CD14-positive monocyte (primary cell): ENCODE measurements around the gene WDR20. TPM values are rescaled to one million over a fixed set of nuclear protein-coding genes. Genes with fewer than 3 reads are reported as not detected.
"Not testable (repeated sequence)": the region's sequence is repeated elsewhere in the genome, so short reads cannot be mapped to it uniquely, and the experiment has no call there.

Experiments
- DNase-seq, 3 donors: peaks; one replicate each; pipeline ENCODE4 v3.0.0-alpha.2; 2011 to 2022
- H2AFZ ChIP-seq: 2 replicates; pipeline ENCODE4 v1.6.0; 2012; ENCODE audit warnings: mild to moderate bottlenecking, low read depth, low read length, inconsistent platforms; ENCODE audit not compliant: insufficient read depth, poor library complexity, severe bottlenecking
- H3K27ac ChIP-seq, 2 donors: 1 replicate in 1 of 2; 2 replicates in 1 of 2; pipeline ENCODE4 v1.5.1; 2012 to 2013; ENCODE audit warnings: low read length in 2 of 2, control low read depth in 1 of 2, inconsistent platforms in 1 of 2, low read depth in 1 of 2, mild to moderate bottlenecking in 1 of 2
- H3K27me3 ChIP-seq, 2 donors: one replicate each; pipeline versions ENCODE4 v1.6.0 to v1.6.1; 2011 to 2013; ENCODE audit warnings: low read length in 2 of 2; ENCODE audit not compliant: control insufficient read depth in 2 of 2, insufficient read depth in 2 of 2
- H3K36me3 ChIP-seq, 2 donors: replicated peaks in 1 of 2; 1 replicate in 1 of 2; 2 replicates in 1 of 2; pipeline versions ENCODE4 v1.5.1 to v1.6.1; 2012 to 2013; ENCODE audit warnings: low read length in 2 of 2, control low read depth in 1 of 2, inconsistent platforms in 1 of 2, mild to moderate bottlenecking in 1 of 2; ENCODE audit not compliant: insufficient read depth in 2 of 2, control insufficient read depth in 1 of 2
- H3K4me1 ChIP-seq, 2 donors: 1 replicate in 1 of 2; 2 replicates in 1 of 2; pipeline versions ENCODE4 v1.5.1 to v1.6.1; 2012 to 2013; ENCODE audit warnings: low read length in 2 of 2, control low read depth in 1 of 2, inconsistent platforms in 1 of 2, mild to moderate bottlenecking in 1 of 2, moderate library complexity in 1 of 2; ENCODE audit not compliant: insufficient read depth in 2 of 2, control insufficient read depth in 1 of 2
- H3K4me2 ChIP-seq: replicated peaks from 2 replicates; pipeline ENCODE3; 2012; ENCODE audit warnings: low read length, moderate library complexity, mild to moderate bottlenecking; ENCODE audit not compliant: poor library complexity, severe bottlenecking; ENCODE audit errors: extremely low read depth
- H3K4me3 ChIP-seq, 3 experiments: fragments of 200-600 bp in 1 of 3; sonication (generic) in 1 of 3; replicated peaks in 1 of 3; 1 replicate in 2 of 3; 2 replicates in 1 of 3; pipeline ENCODE4 v1.5.1; 2011 to 2013; ENCODE audit warnings: low read length in 3 of 3, mild to moderate bottlenecking in 3 of 3, control low read depth in 2 of 3, low read depth in 2 of 3, inconsistent platforms in 1 of 3, moderate library complexity in 1 of 3
- H3K79me2 ChIP-seq: 2 replicates; pipeline ENCODE4 v1.6.0; 2012; ENCODE audit warnings: mild to moderate bottlenecking, control low read depth, inconsistent platforms, low read length, moderate library complexity; ENCODE audit not compliant: insufficient read depth
- H3K9ac ChIP-seq: 2 replicates; pipeline ENCODE4 v1.6.0; 2017; ENCODE audit warnings: low read length, mild to moderate bottlenecking; ENCODE audit not compliant: insufficient read depth, poor library complexity, severe bottlenecking
- H3K9me3 ChIP-seq, 2 donors: replicated peaks in 1 of 2; 1 replicate in 1 of 2; 2 replicates in 1 of 2; pipeline versions ENCODE4 v1.5.1 to v1.6.1; 2012 to 2013; ENCODE audit warnings: low read length in 2 of 2, control low read depth in 1 of 2; ENCODE audit not compliant: control insufficient read depth in 1 of 2, insufficient read depth in 1 of 2
- H4K20me1 ChIP-seq: 2 replicates; pipeline ENCODE4 v1.6.0; 2012; ENCODE audit warnings: mild to moderate bottlenecking, low read length, control low read depth, moderate library complexity; ENCODE audit not compliant: insufficient read depth
- H3K27ac Mint-ChIP-seq, 7 donors: one replicate each; pipeline ENCODE4 v1.8.0; 2020; ENCODE audit warnings: mild to moderate bottlenecking in 7 of 7, mixed read lengths in 7 of 7, moderate library complexity in 6 of 7, inconsistent platforms in 2 of 7
- H3K27me3 Mint-ChIP-seq, 3 donors: one replicate each; pipeline ENCODE4 v1.8.0; 2021 to 2022; ENCODE audit warnings: low read depth in 3 of 3, mild to moderate bottlenecking in 3 of 3, mixed read lengths in 3 of 3, moderate library complexity in 3 of 3, inconsistent platforms in 1 of 3
- H3K36me3 Mint-ChIP-seq, 2 donors: one replicate each; pipeline ENCODE4 v1.8.0; 2020; ENCODE audit warnings: mixed read lengths in 2 of 2, inconsistent platforms in 1 of 2, mild to moderate bottlenecking in 1 of 2
- H3K4me1 Mint-ChIP-seq: one replicate; pipeline ENCODE4 v1.8.0; 2020; ENCODE audit warnings: mild to moderate bottlenecking, mixed read lengths
- H3K4me3 Mint-ChIP-seq, 2 donors: one replicate each; pipeline ENCODE4 v1.8.0; 2020; ENCODE audit warnings: mild to moderate bottlenecking in 2 of 2, mixed read lengths in 2 of 2, moderate library complexity in 1 of 2
- H3K9me3 Mint-ChIP-seq, 7 donors: one replicate each; pipeline ENCODE4 v1.8.0; 2020 to 2022; ENCODE audit warnings: mixed read lengths in 7 of 7, mild to moderate bottlenecking in 6 of 7, moderate library complexity in 6 of 7, inconsistent platforms in 2 of 7
- WGBS: methylation state at CpG from one replicate; pipeline ENCODE4 v1.1.5; 2013; ENCODE audit warnings: missing lambda C conversion rate; ENCODE audit not compliant: insufficient coverage; 5-methylcytosine and 5-hydroxymethylcytosine counted together
- intact Hi-C, 2 donors: fragments of 100-400 bp; cut with micrococcal nuclease; formaldehyde crosslinking; loops; one replicate each; pipeline versions ENCODE4 v1.15.0 to v1.15.1; 2023
- polyA plus RNA-seq, 3 donors: library from polyadenylated mRNA; depleted of rRNA in 1 of 3; unstranded in 2 of 3; stranded (reverse) in 1 of 3; fragments of 300-500 nt in 2 of 3; fragments of >200 nt in 1 of 3; fragmentation: Illumina TruSeq in 2 of 3; gene quantifications; 1 replicate in 2 of 3; 2 replicates in 1 of 3; pipeline ENCODE4 v1.2.3, GENCODE V29; 2012 to 2021
- TF ChIP-seq, protein P1 (sequence below): fragments of 200-600 bp; IDR thresholded peaks from one replicate; pipeline ENCODE4 v1.8.0; 2022; ENCODE audit warnings: antibody characterized with exemption, mild to moderate bottlenecking

The WDR20 gene
- polyA plus RNA-seq, 3 donors, result 7.4 to 13.3 (median 9.0) TPM

DNA sequence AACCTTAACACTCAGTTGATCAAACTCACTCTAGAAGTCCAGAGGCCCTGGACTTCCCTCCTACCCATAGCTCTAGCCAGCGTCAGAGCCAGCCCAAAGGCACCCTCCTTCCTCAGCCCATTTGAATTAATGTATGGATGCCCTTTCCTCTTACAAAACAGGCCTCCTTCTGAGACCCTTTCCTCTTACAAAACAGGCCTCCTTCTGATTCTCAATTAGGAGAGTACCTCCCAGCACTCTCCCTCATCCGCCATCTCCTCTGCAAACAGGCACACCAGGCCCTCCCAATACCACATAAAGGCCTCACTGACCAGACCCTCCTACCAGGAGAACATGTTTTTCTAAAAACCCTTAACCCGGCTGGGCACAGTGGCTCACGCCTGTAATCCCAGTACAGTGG lies 99.5 kb downstream of the WDR20 start:
- no peaks in the 10 kb centered on the region for H4K20me1 ChIP-seq
- H3K4me3 Mint-ChIP-seq, result no peak overlapping the region
- no peak overlapping the region for H3K9ac ChIP-seq
- TF ChIP-seq, protein P1, sequence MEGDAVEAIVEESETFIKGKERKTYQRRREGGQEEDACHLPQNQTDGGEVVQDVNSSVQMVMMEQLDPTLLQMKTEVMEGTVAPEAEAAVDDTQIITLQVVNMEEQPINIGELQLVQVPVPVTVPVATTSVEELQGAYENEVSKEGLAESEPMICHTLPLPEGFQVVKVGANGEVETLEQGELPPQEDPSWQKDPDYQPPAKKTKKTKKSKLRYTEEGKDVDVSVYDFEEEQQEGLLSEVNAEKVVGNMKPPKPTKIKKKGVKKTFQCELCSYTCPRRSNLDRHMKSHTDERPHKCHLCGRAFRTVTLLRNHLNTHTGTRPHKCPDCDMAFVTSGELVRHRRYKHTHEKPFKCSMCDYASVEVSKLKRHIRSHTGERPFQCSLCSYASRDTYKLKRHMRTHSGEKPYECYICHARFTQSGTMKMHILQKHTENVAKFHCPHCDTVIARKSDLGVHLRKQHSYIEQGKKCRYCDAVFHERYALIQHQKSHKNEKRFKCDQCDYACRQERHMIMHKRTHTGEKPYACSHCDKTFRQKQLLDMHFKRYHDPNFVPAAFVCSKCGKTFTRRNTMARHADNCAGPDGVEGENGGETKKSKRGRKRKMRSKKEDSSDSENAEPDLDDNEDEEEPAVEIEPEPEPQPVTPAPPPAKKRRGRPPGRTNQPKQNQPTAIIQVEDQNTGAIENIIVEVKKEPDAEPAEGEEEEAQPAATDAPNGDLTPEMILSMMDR, result no peak
- H3K9me3 ChIP-seq, result no peaks in the 10 kb centered on the region
- no peak overlapping the region for H3K4me3 ChIP-seq
- no peaks in the 10 kb centered on the region for H3K36me3 ChIP-seq
- H3K27ac Mint-ChIP-seq, result no peak overlapping the region
- no peaks in the 10 kb centered on the region for H3K27me3 Mint-ChIP-seq
- no peak for DNase-seq
- H3K9me3 Mint-ChIP-seq, result peaks cover 0 to 3% (median 0%) of the 10 kb centered on the region in 7 donors
- H3K4me1 Mint-ChIP-seq, result no peaks in the 10 kb centered on the region
- no peak overlapping the region for H3K27ac ChIP-seq
- no peaks in the 10 kb centered on the region for H3K79me2 ChIP-seq
- H3K4me1 ChIP-seq, result no peaks in the 10 kb centered on the region
- intact Hi-C loops, result no loop called here
- no peak overlapping the region for H3K4me2 ChIP-seq
- no peaks in the 10 kb centered on the region for H3K27me3 ChIP-seq
- WGBS, result 86% methylated on average over 1 of the region's 4 CpGs
- no peaks in the 10 kb centered on the region for H3K36me3 Mint-ChIP-seq
- no peak overlapping the region for H2AFZ ChIP-seq

DNA sequence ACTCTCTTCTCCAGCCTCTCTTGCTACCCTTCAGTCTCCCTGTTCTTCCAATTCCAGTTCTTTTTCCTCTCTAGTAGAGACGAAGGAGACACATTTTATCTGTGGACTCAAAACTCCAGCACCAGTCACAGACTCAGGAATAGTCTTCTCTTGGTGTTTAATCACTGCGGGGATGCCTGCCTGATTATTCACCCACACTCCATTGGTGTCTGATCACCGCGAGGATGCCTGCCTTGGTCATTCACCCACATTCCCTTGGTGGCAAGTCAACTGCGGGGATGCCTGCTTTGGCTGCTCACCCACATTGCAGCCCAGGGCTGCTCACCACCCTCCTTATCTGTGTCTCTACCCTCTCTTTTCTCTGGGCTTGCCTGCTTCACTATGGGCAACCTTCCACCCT lies 100.8 kb downstream of the WDR20 start:
- H3K27ac ChIP-seq, H3K36me3 ChIP-seq, H3K4me1 Mint-ChIP-seq, H3K27me3 Mint-ChIP-seq, DNase-seq, H3K4me1 ChIP-seq, H3K4me2 ChIP-seq, H4K20me1 ChIP-seq, H3K4me3 ChIP-seq, H3K9ac ChIP-seq, H3K36me3 Mint-ChIP-seq, H3K9me3 ChIP-seq, H3K27ac Mint-ChIP-seq, H3K9me3 Mint-ChIP-seq, H3K27me3 ChIP-seq, H3K4me3 Mint-ChIP-seq, intact Hi-C loops, H2AFZ ChIP-seq, H3K79me2 ChIP-seq: not testable (repeated sequence)
- WGBS, result 100% methylated on average over 2 of the region's 5 CpGs
